GM18907 (cell line): Measurements from ENCODE around the gene NEK11.

Experiments used
- ATAC-seq: cut with Tn5 transposase; IDR thresholded peaks from one replicate; pipeline ENCODE4 v1.9.1; 2021; ENCODE audit warnings: mild to moderate bottlenecking, moderate library complexity; ENCODE audit not compliant: unreplicated experiment

Gene NEK11

GRCh38 chr3:131026321-131027151 is at the start of gene NEK11, which contains the start of gene ASTE1:
Gene NEK11 (plus strand): TSS chr3:131026877. CDS start chr3:131029709, 2,832 bp downstream.
Gene ASTE1 (minus strand): TSS chr3:131026825. CDS start chr3:131025306, 1,519 bp downstream.
- peak; percentile 99 for ATAC-seq

- no peak for ATAC-seq
These were observed 47.6 kb upstream of the NEK11 start for GRCh38 chr3:130979117-130979516.

GRCh38 chr3:130981469-130981868 is 45.2 kb upstream of the NEK11 start:
- no peak for ATAC-seq

GRCh38 chr3:130990282-130990681 is 36.4 kb upstream of the NEK11 start:
- ATAC-seq, result no peak

- ATAC-seq, result no peak
These were observed 35.6 kb upstream of the NEK11 start for GRCh38 chr3:130991126-130991525.

- no peak for ATAC-seq
These were observed 34.3 kb upstream of the NEK11 start for GRCh38 chr3:130992344-130992743.

GRCh38 chr3:130997289-130997688 is 29.4 kb upstream of the NEK11 start:
- ATAC-seq, result no peak

- ATAC-seq, result no peak
These were observed 25.6 kb upstream of the NEK11 start for GRCh38 chr3:131001071-131001470.

GRCh38 chr3:131004603-131005002 is 22.1 kb upstream of the NEK11 start:
- no peak for ATAC-seq

GRCh38 chr3:131007256-131007655 is 19.4 kb upstream of the NEK11 start:
- no peak for ATAC-seq

GRCh38 chr3:131007782-131008181 is 18.9 kb upstream of the NEK11 start:
- ATAC-seq, result no peak

GRCh38 chr3:131008326-131008725 is 18.4 kb upstream of the NEK11 start:
- no peak for ATAC-seq

- ATAC-seq, result no peak
These were observed 17.0 kb upstream of the NEK11 start for GRCh38 chr3:131009698-131010097.

- no peak for ATAC-seq
These were observed 7.7 kb upstream of the NEK11 start for GRCh38 chr3:131018970-131019369.

- ATAC-seq, result peak; percentile 67
These were observed 6.5 kb upstream of the NEK11 start for GRCh38 chr3:131020122-131020693.

GRCh38 chr3:131025539-131025938 is 1.1 kb upstream of the NEK11 start:
- ATAC-seq, result no peak

GRCh38 chr3:131028844-131029243 is 2.2 kb downstream of the NEK11 start:
- ATAC-seq, result no peak

GRCh38 chr3:131031660-131032059 is 5.0 kb downstream of the NEK11 start:
- ATAC-seq, result no peak

GRCh38 chr3:131033480-131034080 is 6.9 kb downstream of the NEK11 start:
- no peak for ATAC-seq

GRCh38 chr3:131036200-131036816 is 9.6 kb downstream of the NEK11 start:
- ATAC-seq, result no peak

- no peak for ATAC-seq
These were observed 10.3 kb downstream of the NEK11 start for GRCh38 chr3:131036986-131037385.
